ENCODE data around the gene CRISP2.

DNA sequence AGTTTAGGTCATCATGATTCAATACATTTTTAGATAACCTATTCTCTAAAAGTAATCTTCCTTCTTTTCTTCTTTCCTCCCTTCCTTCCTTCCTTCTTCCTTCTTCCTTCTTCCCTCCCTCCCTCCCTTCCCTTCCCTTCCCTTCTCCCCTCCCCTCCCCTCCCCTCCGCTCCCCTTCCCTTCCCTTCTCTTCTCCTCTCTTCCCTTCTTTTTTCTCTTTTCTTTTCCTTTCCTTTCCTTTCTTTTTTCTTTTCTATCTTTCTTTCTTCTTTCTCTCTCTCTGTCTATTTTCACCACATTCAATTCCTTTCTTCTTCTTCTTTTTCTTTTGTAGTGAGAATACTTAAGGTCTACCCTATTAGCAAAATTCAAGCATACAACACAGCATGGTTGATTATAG, 59.4 kb downstream of the CRISP2 start:
- TF ChIP-seq, protein P1, sequence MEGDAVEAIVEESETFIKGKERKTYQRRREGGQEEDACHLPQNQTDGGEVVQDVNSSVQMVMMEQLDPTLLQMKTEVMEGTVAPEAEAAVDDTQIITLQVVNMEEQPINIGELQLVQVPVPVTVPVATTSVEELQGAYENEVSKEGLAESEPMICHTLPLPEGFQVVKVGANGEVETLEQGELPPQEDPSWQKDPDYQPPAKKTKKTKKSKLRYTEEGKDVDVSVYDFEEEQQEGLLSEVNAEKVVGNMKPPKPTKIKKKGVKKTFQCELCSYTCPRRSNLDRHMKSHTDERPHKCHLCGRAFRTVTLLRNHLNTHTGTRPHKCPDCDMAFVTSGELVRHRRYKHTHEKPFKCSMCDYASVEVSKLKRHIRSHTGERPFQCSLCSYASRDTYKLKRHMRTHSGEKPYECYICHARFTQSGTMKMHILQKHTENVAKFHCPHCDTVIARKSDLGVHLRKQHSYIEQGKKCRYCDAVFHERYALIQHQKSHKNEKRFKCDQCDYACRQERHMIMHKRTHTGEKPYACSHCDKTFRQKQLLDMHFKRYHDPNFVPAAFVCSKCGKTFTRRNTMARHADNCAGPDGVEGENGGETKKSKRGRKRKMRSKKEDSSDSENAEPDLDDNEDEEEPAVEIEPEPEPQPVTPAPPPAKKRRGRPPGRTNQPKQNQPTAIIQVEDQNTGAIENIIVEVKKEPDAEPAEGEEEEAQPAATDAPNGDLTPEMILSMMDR (conservative IDR thresholded peaks at IDR 0.05 in 1 of 2, IDR thresholded peaks at IDR 0.05 in 1 of 2; ENCODE audit: low read depth in 1 of 2, low read length in 2 of 2), result no peak
- no peak for TF ChIP-seq EZH2 (IDR thresholded peaks at IDR 0.05; ENCODE audit: low read length, missing control alignments)
